HepG2 (cell line): ENCODE measurements around the gene FLAD1. TPM values are rescaled to one million over a fixed set of nuclear protein-coding genes. Genes with fewer than 3 reads are reported as not detected.

Experiments
- ATF6 ChIP-seq: sonication (generic); formaldehyde crosslinking; conservative IDR thresholded peaks from 2 replicates; pipeline ENCODE4 v1.4.0; 2020; ENCODE audit warnings: missing genetic modification reagents
- ATM ChIP-seq: fragments of 450-650 bp; IDR thresholded peaks from 2 replicates; pipeline ENCODE4 v1.7.1; 2017; ENCODE audit warnings: mild to moderate bottlenecking, borderline replicate concordance
- CBX5 ChIP-seq: sonication (generic); formaldehyde crosslinking; IDR thresholded peaks from 2 replicates; pipeline ENCODE4 v1.4.0; 2020; ENCODE audit warnings: missing genetic modification reagents, borderline replicate concordance
- CC2D1A ChIP-seq: sonication (generic); formaldehyde crosslinking; IDR thresholded peaks from 2 replicates; pipeline ENCODE4 v1.8.1; 2023; ENCODE audit warnings: mild to moderate bottlenecking, missing genetic modification reagents
- ELK4 ChIP-seq: sonication (generic); formaldehyde crosslinking; IDR thresholded peaks from 2 replicates; pipeline ENCODE4 v1.9.0; 2021; ENCODE audit warnings: missing genetic modification reagents, borderline replicate concordance
- JUND ChIP-seq: sonication (generic); formaldehyde crosslinking; IDR thresholded peaks from 2 replicates; pipeline ENCODE4 v1.8.0; 2022; ENCODE audit warnings: mild to moderate bottlenecking, missing genetic modification reagents
- KLF13 ChIP-seq: sonication (generic); formaldehyde crosslinking; IDR thresholded peaks from 2 replicates; pipeline ENCODE4 v1.4.0; 2020; ENCODE audit warnings: mild to moderate bottlenecking, missing genetic modification reagents
- KMT2A ChIP-seq: sonication (generic); formaldehyde crosslinking; IDR thresholded peaks from 2 replicates; pipeline ENCODE4 v1.4.0; 2020; ENCODE audit warnings: missing genetic modification reagents
- MEIS1 ChIP-seq: sonication (generic); formaldehyde crosslinking; IDR thresholded peaks from 2 replicates; pipeline ENCODE4 v1.9.0; 2021; ENCODE audit warnings: mild to moderate bottlenecking, missing genetic modification reagents, moderate library complexity, borderline replicate concordance
- NFRKB ChIP-seq: fragments of 450-650 bp; IDR thresholded peaks from 2 replicates; pipeline ENCODE4 v1.6.1; 2017
- NPAS2 ChIP-seq: sonication (generic); formaldehyde crosslinking; IDR thresholded peaks from 2 replicates; pipeline ENCODE4 v1.8.0; 2022; ENCODE audit warnings: mild to moderate bottlenecking, missing genetic modification reagents, borderline replicate concordance
- PITX1 ChIP-seq: sonication (generic); formaldehyde crosslinking; IDR thresholded peaks from 2 replicates; pipeline ENCODE4 v1.5.1; 2020; ENCODE audit warnings: mild to moderate bottlenecking, missing genetic modification reagents
- PLSCR1 ChIP-seq: sonication (generic); formaldehyde crosslinking; IDR thresholded peaks from 2 replicates; pipeline ENCODE4 v1.5.0; 2020; ENCODE audit warnings: missing genetic modification reagents, mild to moderate bottlenecking, borderline replicate concordance
- SKI ChIP-seq: fragments of 450-650 bp; IDR thresholded peaks from one replicate; pipeline ENCODE4 v1.6.1; 2018; ENCODE audit warnings: mild to moderate bottlenecking; ENCODE audit not compliant: partially characterized antibody
- SRY ChIP-seq: sonication (generic); formaldehyde crosslinking; IDR thresholded peaks from 2 replicates; pipeline ENCODE4 v1.8.0; 2022; ENCODE audit warnings: mild to moderate bottlenecking, missing genetic modification reagents
- STAG1 ChIP-seq: sonication (generic); formaldehyde crosslinking; IDR thresholded peaks from 2 replicates; pipeline ENCODE4 v1.4.0; 2020; ENCODE audit warnings: missing genetic modification reagents
- ZFYVE20 ChIP-seq: sonication (generic); formaldehyde crosslinking; IDR thresholded peaks from 2 replicates; pipeline ENCODE4 v1.8.0; 2023; ENCODE audit warnings: low read depth, mild to moderate bottlenecking, moderate library complexity, missing genetic modification reagents, borderline replicate concordance
- ZMYM2 ChIP-seq: sonication (generic); formaldehyde crosslinking; IDR thresholded peaks from 2 replicates; pipeline ENCODE4 v1.8.0; 2022; ENCODE audit warnings: mild to moderate bottlenecking, missing genetic modification reagents
- ZNF264 ChIP-seq: sonication (generic); formaldehyde crosslinking; IDR thresholded peaks from 2 replicates; pipeline ENCODE4 v1.4.0; 2020; ENCODE audit warnings: missing genetic modification reagents
- ZNF383 ChIP-seq: sonication (generic); formaldehyde crosslinking; IDR thresholded peaks from 2 replicates; pipeline ENCODE4 v1.4.0; 2020; ENCODE audit warnings: missing genetic modification reagents, mild to moderate bottlenecking, borderline replicate concordance
- ZNF609 ChIP-seq: sonication (generic); formaldehyde crosslinking; IDR thresholded peaks from 2 replicates; pipeline ENCODE4 v1.4.0; 2020; ENCODE audit warnings: mild to moderate bottlenecking, missing genetic modification reagents, borderline replicate concordance
- ZSCAN20 ChIP-seq: sonication (generic); formaldehyde crosslinking; IDR thresholded peaks from 2 replicates; pipeline ENCODE4 v1.4.0; 2020; ENCODE audit warnings: missing genetic modification reagents, mild to moderate bottlenecking, borderline replicate concordance
- polyA plus RNA-seq, 8 experiments: library from polyadenylated mRNA; depleted of rRNA in 3 of 8; stranded (reverse) in 7 of 8; unstranded in 1 of 8; fragments of >200 nt; fragmentation: Illumina TruSeq in 4 of 8; extraction: Trizol in 4 of 8; gene quantifications; 2 replicates each; pipeline versions ENCODE4 v1.2.1 to v1.2.3, GENCODE V29; 2011 to 2016; ENCODE audit warnings: low read depth in 4 of 8, missing spikeins in 1 of 8, mixed read lengths in 1 of 8; ENCODE audit not compliant: insufficient read depth in 1 of 8
- total RNA-seq, 5 experiments: library from RNA; depleted of rRNA; stranded (reverse); fragments of >200 nt; fragmentation: Illumina TruSeq; extraction: Trizol; gene quantifications; 2 replicates each; pipeline ENCODE4 v1.2.3, GENCODE V29; 2016; ENCODE audit warnings: low read depth in 1 of 5

Gene FLAD1
- total and polyA plus RNA-seq, 2 of the 13 experiments (the other 11 are each of a cell fraction or from before 2014, with no cell fraction given): 25.9 to 32.8 TPM

- TF ChIP-seq ZNF609 (CRISPR knock-in tag) (peak; percentile 90), KLF13 (CRISPR knock-in tag) (peak; percentile 53; the same call in 1 of the 2 replicates), PLSCR1 (peak; percentile 91; the same call in 1 of the 2 replicates), ZSCAN20 (CRISPR knock-in tag) (peak; percentile 78; the same call in 1 of the 2 replicates), ELK4 (CRISPR knock-in tag) (no peak; the same call in 1 of the 2 replicates), STAG1 (peak; percentile 67), KMT2A (CRISPR knock-in tag) (peak; percentile 68), SRY (CRISPR knock-in tag) (peak; percentile 95), NPAS2 (CRISPR knock-in tag) (no peak), NFRKB (no peak), SKI (peak; percentile 41), JUND (CRISPR knock-in tag) (peak; percentile 69; the same call in 1 of the 2 replicates), MEIS1 (CRISPR knock-in tag) (peak; percentile 99), CBX5 (CRISPR knock-in tag) (peak; percentile 77; the same call in 1 of the 2 replicates), ZMYM2 (CRISPR knock-in tag) (peak; percentile 93), ATF6 (CRISPR knock-in tag) (0 out of 2 replicates have a peak, but pooled peaks have one; percentile 58), PITX1 (CRISPR knock-in tag) (peak; percentile 94), ATM (no peak), ZNF383 (CRISPR knock-in tag) (0 out of 2 replicates have a peak, but pooled peaks have one; percentile 78), CC2D1A (peak; percentile 22; the same call in 1 of the 2 replicates), ZNF264 (peak; percentile 92), ZFYVE20 (CRISPR knock-in tag) (0 out of 2 replicates have a peak, but pooled peaks have one; percentile 93)
These were observed 46.5 kb upstream of the FLAD1 start, which contains the start of gene PMVK (continued) for GRCh38 chr1:154936555-154937084.
